Measurements from ENCODE around the gene RHCG. TPM values are rescaled to one million over a fixed set of nuclear protein-coding genes. Genes with fewer than 3 reads are reported as not detected.

RHCG gene
- total RNA-seq, 2 experiments from 2014 or later, result not detected

DNA sequence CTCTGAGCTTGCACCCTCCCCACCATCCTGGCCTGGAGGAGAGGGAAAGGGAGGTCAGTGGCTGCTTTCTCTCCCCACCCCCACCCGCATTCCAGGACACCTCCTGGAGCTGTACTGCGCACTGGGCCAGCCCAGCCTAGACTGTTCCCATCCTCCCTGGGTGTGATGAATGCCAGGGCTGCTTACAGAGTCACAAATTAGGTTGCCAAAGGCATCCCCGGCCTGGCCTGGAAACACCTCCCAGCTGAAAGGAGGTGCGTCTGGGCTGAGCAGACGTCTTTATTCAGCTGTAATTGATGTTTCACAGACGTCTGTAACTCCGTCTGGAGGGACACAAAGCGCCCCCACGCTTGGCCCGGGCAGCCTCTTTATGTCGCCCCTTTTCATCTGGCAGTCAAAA is 47.6 kb downstream of the RHCG start:
- Mint-ChIP-seq H3K36me3 (ENCODE audit: low read depth) (no peaks in the 10 kb centered on the region), H3K4me3 (no peak overlapping the region), H3K4me1 (ENCODE audit: low read depth) (no peaks in the 10 kb centered on the region), H3K9me3 (ENCODE audit: insufficient read depth) (no peaks in the 10 kb centered on the region), H3K27ac (no peak overlapping the region), H3K27me3 (ENCODE audit: low read depth) (peaks cover 36% of the 10 kb centered on the region)
- ChIA-PET CTCF (no interaction called here), POLR2A (no interaction called here)
- no peak for DNase-seq
- ATAC-seq, result no peak

DNA sequence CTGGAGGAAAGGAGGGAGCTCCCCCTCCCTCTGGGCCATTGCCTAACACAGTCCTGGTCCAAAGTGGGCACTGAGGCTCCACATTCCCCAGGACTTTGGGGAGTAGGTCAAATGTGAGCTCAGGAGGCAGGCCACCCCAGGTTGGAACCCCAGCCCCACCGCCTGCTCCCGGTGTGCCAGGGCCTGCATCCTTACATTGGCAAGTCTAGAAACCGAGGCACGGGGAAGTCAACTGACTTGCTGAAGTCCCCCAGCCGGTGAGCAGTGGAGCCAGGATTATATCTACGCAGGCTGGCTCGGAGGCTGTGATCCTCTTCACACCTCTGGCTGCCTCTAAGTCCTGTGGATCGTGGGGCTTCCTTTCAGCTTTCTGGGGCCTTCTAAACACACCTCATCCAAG is 48.7 kb downstream of the RHCG start:
- ATAC-seq (no peak), DNase-seq (no peak)
- POLR2A ChIA-PET, result no interaction called here
- Mint-ChIP-seq H3K4me3 (no peak overlapping the region), H3K27me3 (ENCODE audit: low read depth) (peaks cover 34% of the 10 kb centered on the region), H3K9me3 (ENCODE audit: insufficient read depth) (no peaks in the 10 kb centered on the region), H3K4me1 (ENCODE audit: low read depth) (no peaks in the 10 kb centered on the region), H3K27ac (no peak overlapping the region), H3K36me3 (ENCODE audit: low read depth) (no peaks in the 10 kb centered on the region)
- CTCF ChIA-PET, result interaction anchor here (1.3 to 1.6 kb wide), 3 partner anchors 16 to 31 kb away, joined by 3 to 5 read pairs (median 4); no protein-coding TSS in a partner anchor

DNA sequence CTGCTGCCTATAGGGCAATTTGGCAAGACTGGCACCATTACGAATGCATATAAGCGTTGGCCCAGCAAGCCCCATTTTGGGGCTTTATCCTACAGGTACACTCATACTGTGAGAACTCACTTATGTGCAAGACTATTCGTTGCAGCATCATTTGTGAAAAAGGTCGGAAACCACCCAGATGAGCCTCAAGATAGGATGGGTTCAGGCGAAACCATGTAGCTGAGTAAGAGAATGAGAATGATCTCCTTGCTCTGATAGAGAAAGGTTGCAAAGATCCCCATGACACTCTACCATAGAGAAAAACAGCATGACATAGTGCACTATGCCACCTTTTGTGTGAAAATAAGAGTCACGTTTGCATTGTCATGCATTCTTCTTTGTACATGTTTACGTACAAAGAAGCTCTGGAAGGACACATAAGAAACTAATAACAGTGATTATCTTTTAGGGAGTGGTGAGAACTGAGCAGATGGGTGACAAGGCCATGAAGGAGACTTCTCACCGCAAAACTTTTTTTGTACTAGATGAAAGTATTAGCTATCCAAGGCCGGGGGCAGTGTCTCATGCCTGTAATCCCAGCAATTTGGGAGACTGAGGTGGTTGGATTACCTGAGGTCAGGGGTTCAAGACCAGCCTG is 50.0 kb downstream of the RHCG start:
- Mint-ChIP-seq H3K36me3 (ENCODE audit: low read depth) (no peaks in the 10 kb centered on the region), H3K4me1 (ENCODE audit: low read depth) (peaks cover 4% of the 10 kb centered on the region), H3K4me3 (no peak overlapping the region), H3K27ac (no peak overlapping the region), H3K9me3 (ENCODE audit: insufficient read depth) (no peaks in the 10 kb centered on the region), H3K27me3 (ENCODE audit: low read depth) (peaks cover 29% of the 10 kb centered on the region)
- ATAC-seq (no peak), DNase-seq (no peak)
- CTCF ChIA-PET, result interaction anchor here (0.6 to 2.3 kb wide), 7 partner anchors 15 to 88 kb away, joined by 3 to 10 read pairs (median 4); no protein-coding TSS in a partner anchor
- POLR2A ChIA-PET, result interaction anchor here (0.6 kb wide), 1 partner anchor 43 kb away, joined by 3 read pairs; no protein-coding TSS in a partner anchor

DNA sequence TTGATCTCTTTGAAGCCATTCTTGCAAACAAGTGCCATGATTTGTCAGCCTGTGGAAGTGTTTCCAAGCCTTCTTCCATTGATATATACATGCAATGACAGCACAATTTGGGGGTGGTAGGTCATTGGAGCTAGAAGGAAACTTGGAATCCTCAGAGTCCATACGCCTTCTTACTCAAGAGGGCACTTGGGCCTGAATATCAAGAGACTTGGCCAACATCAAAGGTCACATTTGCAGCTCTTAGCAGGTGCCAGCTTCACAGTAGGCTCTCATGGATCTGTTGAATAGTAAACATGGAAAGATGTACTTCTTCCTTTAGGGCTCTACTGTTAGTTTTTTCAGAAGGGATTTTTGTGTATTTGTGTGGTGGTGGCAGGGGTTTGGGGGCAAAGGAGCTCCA is 50.9 kb downstream of the RHCG start:
- H3K36me3 Mint-ChIP-seq (ENCODE audit: low read depth), result no peaks in the 10 kb centered on the region
- peaks cover 5% of the 10 kb centered on the region for H3K4me1 Mint-ChIP-seq (ENCODE audit: low read depth)
- peaks cover 23% of the 10 kb centered on the region for H3K27me3 Mint-ChIP-seq (ENCODE audit: low read depth)
- POLR2A ChIA-PET, result no interaction called here
- ATAC-seq (no peak), DNase-seq (no peak)
- H3K4me3 Mint-ChIP-seq, result no peak overlapping the region
- H3K9me3 Mint-ChIP-seq (ENCODE audit: insufficient read depth), result no peaks in the 10 kb centered on the region
- CTCF ChIA-PET, result interaction anchor here (1.5 to 2.3 kb wide), 2 partner anchors 26 to 87 kb away, joined by 7 to 10 read pairs; no protein-coding TSS in a partner anchor
- H3K27ac Mint-ChIP-seq, result no peak overlapping the region

DNA sequence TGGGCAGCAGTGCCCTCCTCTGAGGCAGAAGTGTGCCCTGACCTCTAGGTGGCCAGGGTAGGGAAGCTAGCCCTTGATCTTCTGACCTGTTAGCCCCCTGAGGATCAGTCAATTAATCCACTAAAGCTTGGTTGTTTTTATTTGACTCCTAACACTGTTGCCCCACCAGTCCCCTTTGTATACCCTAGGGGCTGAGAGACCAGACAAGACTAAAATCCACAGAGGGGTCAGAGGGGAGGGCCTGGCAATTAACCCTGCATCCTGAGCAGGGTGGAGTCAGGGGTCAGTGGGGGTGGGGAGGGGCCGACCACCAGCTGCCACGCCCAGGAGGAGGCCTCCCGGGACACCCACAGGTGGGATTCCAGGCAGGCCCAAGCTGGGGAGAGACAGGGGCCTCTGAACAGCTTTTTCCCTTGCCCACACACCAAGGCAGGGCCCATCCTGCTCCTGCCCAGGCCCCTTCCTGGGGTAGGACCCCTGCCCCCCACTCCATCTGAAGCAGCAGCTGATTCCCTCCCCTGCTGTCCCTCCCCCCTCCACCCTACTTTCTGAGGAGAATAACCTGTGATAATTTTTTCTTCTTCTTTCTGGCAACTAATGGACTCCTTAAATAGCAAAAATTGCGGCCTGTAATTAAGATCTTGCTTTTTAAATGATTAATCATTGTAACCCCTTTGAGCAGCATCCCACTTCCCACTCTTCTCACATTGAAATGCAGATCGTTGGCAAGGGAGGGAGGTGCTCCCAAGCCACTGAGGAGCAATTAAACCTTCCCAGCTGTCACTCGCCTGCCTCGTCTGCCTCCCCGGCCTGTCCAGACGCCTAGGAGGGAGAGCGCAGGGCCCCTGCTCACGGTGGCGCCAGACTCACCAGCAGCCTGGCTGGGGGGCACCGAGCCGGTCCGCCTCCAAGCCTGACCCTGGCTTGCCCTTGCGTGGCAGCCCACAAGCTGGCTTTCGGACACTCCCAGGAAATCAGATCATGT is 51.9 kb downstream of the RHCG start:
- Mint-ChIP-seq H3K36me3 (ENCODE audit: low read depth) (no peaks in the 10 kb centered on the region), H3K27ac (no peak overlapping the region), H3K4me1 (ENCODE audit: low read depth) (peaks cover 5% of the 10 kb centered on the region), H3K27me3 (ENCODE audit: low read depth) (peaks cover 19% of the 10 kb centered on the region), H3K9me3 (ENCODE audit: insufficient read depth) (no peaks in the 10 kb centered on the region), H3K4me3 (no peak overlapping the region)
- ChIA-PET POLR2A (no interaction called here), CTCF (interaction anchor here (2.1 to 2.4 kb wide), 3 partner anchors 11 to 87 kb away, joined by 10 to 13 read pairs (median 12); no protein-coding TSS in a partner anchor)
- DNase-seq (no peak), ATAC-seq (no peak)

DNA sequence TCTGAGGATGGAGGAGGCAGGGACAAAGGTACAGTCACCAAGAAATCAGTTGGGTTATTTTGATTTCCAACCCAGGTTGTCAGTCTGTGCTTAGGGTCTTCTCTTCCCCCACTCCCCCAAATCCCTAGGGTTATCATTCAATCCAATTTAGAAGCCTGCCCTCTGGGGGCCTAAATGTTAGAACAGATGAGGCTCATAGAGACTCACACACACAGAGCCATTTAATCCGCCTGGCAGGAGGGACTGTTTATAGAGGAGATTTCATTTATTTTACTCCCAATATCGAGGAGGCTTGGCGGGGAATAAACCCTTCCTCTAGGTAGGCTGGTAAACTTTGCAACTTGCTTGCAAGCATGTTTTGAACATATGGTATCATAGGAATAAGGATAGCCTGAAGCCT is 52.8 kb downstream of the RHCG start:
- no peak overlapping the region for H3K4me3 Mint-ChIP-seq
- peaks cover 16% of the 10 kb centered on the region for H3K27me3 Mint-ChIP-seq (ENCODE audit: low read depth)
- ATAC-seq (no peak), DNase-seq (no peak)
- no peak overlapping the region for H3K27ac Mint-ChIP-seq
- H3K36me3 Mint-ChIP-seq (ENCODE audit: low read depth), result no peaks in the 10 kb centered on the region
- H3K4me1 Mint-ChIP-seq (ENCODE audit: low read depth), result peaks cover 5% of the 10 kb centered on the region
- ChIA-PET POLR2A (no interaction called here), CTCF (interaction anchor here (0.9 to 3.8 kb wide), 12 partner anchors 10 to 90 kb away, joined by 3 to 21 read pairs (median 6); no protein-coding TSS in a partner anchor)
- no peaks in the 10 kb centered on the region for H3K9me3 Mint-ChIP-seq (ENCODE audit: insufficient read depth)

DNA sequence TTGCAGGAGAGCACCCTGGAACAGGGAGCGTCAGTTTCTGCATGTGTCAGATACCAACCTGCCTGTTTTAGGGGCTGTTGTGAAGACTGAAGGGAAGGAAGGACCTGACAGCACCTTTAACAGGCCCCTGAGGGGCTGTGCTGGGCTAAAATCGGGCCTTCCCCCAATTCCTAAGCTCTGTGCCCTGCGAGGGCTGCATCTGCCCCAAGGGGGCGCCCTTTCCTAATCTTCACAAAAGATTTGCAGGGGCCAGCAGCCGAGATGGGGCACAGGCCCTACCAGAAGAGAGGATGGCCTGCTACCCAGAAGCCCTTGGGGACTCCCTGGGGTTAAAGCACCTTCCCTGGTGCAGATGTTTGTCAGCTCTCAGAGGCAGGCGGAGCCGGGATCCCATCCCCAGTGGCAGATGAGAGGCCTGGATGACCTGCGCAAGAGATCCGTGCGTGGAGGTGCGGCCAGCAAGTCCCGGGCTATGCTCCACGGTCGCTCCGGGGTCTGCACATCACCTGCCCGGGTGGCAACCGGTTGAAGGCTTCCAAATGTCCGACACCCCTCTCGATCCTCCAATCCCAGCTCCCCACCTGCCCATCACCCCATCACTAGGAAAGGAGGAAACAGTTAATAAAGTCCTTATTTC is 53.6 kb downstream of the RHCG start:
- ChIA-PET POLR2A (no interaction called here), CTCF (interaction anchor here (0.6 to 3.8 kb wide), 26 partner anchors 9 to 257 kb away, joined by 3 to 21 read pairs (median 3); no protein-coding TSS in a partner anchor)
- peak; percentile 70 for DNase-seq
- Mint-ChIP-seq H3K36me3 (ENCODE audit: low read depth) (no peaks in the 10 kb centered on the region), H3K4me1 (ENCODE audit: low read depth) (peaks cover 5% of the 10 kb centered on the region), H3K4me3 (no peak overlapping the region), H3K9me3 (ENCODE audit: insufficient read depth) (no peaks in the 10 kb centered on the region), H3K27me3 (ENCODE audit: low read depth) (peaks cover 10% of the 10 kb centered on the region), H3K27ac (no peak overlapping the region)
- ATAC-seq, result peak; percentile 60

DNA sequence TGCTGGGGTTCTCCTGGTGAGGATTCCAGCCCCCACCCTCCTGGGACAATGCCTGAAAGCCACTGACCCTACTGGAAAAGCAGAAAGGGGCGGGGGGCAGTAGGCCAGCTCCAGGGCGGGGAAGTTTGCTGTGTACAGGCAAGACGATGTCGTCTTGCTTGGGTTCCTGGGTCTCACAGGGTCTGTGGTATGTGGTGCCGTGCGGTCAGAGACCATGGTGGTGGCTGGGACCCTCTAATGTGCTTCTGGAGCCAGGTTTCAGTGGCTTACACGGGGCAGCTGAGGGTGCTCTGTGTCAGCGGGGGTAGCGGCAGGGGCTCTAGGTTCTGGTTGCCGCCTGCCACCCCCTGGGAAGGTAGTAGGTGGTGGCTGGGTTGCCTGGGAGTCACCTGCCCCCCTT is 54.2 kb downstream of the RHCG start:
- Mint-ChIP-seq H3K9me3 (ENCODE audit: insufficient read depth) (no peaks in the 10 kb centered on the region), H3K4me1 (ENCODE audit: low read depth) (peaks cover 5% of the 10 kb centered on the region), H3K4me3 (no peak overlapping the region), H3K36me3 (ENCODE audit: low read depth) (no peaks in the 10 kb centered on the region), H3K27me3 (ENCODE audit: low read depth) (peaks cover 8% of the 10 kb centered on the region), H3K27ac (no peak overlapping the region)
- CTCF ChIA-PET, result interaction anchor here (0.6 to 3.8 kb wide), 22 partner anchors 8 to 258 kb away, joined by 3 to 21 read pairs (median 4); no protein-coding TSS in a partner anchor
- POLR2A ChIA-PET, result no interaction called here
- no peak for ATAC-seq
- DNase-seq, result no peak

DNA sequence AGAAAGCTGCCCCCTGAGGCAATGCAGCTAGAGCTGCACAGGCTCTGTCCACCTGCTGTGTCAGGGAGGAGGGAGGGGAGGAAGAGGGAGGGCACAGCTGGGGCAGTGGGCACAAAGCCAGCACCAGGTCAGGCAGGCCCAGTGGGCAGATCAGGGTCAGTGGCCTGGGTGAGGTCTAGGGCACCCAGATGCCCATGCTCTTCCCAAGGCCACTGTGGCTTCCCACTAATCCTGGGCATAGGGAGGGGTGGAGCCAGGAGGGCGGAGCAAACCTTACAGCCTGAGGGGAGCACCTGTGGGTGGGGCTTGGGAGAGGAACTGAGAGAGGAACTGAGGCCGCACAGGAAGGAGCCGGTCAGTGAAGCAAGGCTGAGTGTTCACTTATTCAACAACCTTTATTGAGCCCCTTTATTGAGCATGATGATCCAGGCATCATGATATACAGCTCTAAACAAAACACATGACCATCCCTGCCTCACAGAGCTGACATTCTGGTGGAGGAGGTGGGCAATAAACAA is 55.0 kb downstream of the RHCG start:
- no peaks in the 10 kb centered on the region for H3K9me3 Mint-ChIP-seq (ENCODE audit: insufficient read depth)
- DNase-seq (no peak), ATAC-seq (no peak)
- POLR2A ChIA-PET, result no interaction called here
- no peaks in the 10 kb centered on the region for H3K36me3 Mint-ChIP-seq (ENCODE audit: low read depth)
- CTCF ChIA-PET, result interaction anchor here (1.2 to 3.8 kb wide), 3 partner anchors 31 to 82 kb away, joined by 5 to 21 read pairs (median 8); no protein-coding TSS in a partner anchor
- peaks cover 12% of the 10 kb centered on the region for H3K27me3 Mint-ChIP-seq (ENCODE audit: low read depth)
- no peak overlapping the region for H3K27ac Mint-ChIP-seq
- no peak overlapping the region for H3K4me3 Mint-ChIP-seq
- H3K4me1 Mint-ChIP-seq (ENCODE audit: low read depth), result peaks cover 5% of the 10 kb centered on the region

DNA sequence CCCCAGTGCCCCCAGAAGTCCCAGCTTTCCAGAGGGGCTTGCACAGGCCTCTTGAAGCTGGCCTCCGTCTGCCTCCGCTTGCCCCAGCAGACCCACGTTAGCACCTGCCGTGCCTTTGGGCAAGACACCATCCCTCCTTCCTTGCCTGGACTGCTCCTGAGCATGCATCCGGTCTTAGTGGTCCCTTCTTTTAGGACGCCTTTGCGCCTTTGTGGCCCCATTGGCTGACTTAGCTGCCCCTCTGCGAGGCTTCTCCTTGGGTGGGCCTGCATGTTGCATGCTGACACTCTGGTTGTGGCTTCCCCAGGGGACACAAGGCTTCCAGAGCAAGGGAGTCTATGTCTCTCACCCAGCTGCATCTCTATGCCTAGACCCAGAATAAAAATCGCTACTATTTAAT is 56.6 kb downstream of the RHCG start:
- Mint-ChIP-seq H3K9me3 (ENCODE audit: insufficient read depth) (no peaks in the 10 kb centered on the region), H3K27me3 (ENCODE audit: low read depth) (peaks cover 10% of the 10 kb centered on the region), H3K36me3 (ENCODE audit: low read depth) (no peaks in the 10 kb centered on the region), H3K4me1 (ENCODE audit: low read depth) (peaks cover 5% of the 10 kb centered on the region), H3K4me3 (no peak overlapping the region), H3K27ac (no peak overlapping the region)
- ATAC-seq (no peak), DNase-seq (no peak)
- CTCF ChIA-PET, result interaction anchor here (1.1 to 4.6 kb wide), 2 partner anchors 23 to 81 kb away, joined by 3 to 15 read pairs; no protein-coding TSS in a partner anchor
- POLR2A ChIA-PET, result no interaction called here

DNA sequence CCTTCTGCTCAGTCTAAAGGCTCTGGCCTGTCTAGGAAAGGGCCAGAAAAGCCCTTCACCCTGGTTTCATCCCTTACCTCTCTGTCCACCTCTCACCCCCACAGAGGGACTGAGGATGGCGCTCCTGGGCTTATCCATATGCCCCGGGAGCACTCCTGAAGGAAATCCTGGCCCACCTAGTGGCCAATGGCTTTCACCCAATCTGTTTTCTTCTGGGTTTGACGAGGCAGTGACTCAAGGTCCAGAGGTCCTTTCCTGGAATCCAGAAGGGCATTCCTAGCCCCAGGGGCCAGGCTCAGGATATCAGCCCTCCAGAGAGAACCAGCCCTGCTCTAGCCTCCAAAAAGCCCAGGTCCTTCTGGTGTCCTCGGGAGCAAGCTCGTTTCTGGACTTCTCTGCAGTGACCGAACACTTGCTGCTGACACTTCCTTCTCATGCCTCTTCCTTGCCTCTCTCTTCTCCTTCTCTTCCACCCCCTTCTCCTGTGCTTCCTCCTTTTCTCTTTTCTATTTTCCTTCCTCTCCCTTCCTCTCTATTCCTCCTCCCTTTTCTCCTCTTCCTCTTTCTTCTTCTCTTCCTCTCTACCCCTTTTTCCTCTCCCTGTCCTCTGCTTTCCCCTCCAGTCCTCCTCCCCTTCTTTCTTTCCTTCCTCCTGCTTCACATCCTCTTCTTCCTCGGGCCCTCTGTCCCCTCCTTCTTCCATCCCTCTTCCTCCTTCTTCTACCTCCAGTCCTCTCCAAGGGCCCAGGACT is 59.6 kb downstream of the RHCG start:
- H3K36me3 Mint-ChIP-seq (ENCODE audit: low read depth), result no peaks in the 10 kb centered on the region
- DNase-seq (no peak), ATAC-seq (no peak)
- H3K27ac Mint-ChIP-seq, result no peak overlapping the region
- H3K9me3 Mint-ChIP-seq (ENCODE audit: insufficient read depth), result no peaks in the 10 kb centered on the region
- CTCF ChIA-PET, result interaction anchor here (4.6 kb wide), 1 partner anchor 78 kb away, joined by 15 read pairs; no protein-coding TSS in a partner anchor
- peaks cover 15% of the 10 kb centered on the region for H3K27me3 Mint-ChIP-seq (ENCODE audit: low read depth)
- no peak overlapping the region for H3K4me3 Mint-ChIP-seq
- POLR2A ChIA-PET, result no interaction called here
- peaks cover 5% of the 10 kb centered on the region for H3K4me1 Mint-ChIP-seq (ENCODE audit: low read depth)

All from activated CD8-positive, alpha-beta T cell treated with anti-CD3 and anti-CD28 coated beads, Interleukin-2, amount 10 ng/mL, durations not matched to agents 7 days and 5 days (primary cell).